Upper lobe of left lung (tissue), 4 donors: ENCODE results near the gene SPPL3.

ENCODE experiments used
- CTCF ChIP-seq, 6 experiments: fragments of 450-650 bp in 4 of 6; fragments of 200-600 bp in 2 of 6; sonication (generic) in 2 of 6; IDR thresholded peaks; one replicate each; pipeline ENCODE4 v1.5.1; 2016 to 2019; ENCODE audit warnings: antibody characterized with exemption in 6 of 6
- EP300 ChIP-seq, 4 donors: sonication (generic); formaldehyde crosslinking; IDR thresholded peaks; one replicate each; pipeline ENCODE4 v1.5.1; 2017; ENCODE audit warnings: antibody characterized with exemption in 4 of 4, control low read depth in 2 of 4
- POLR2A ChIP-seq, 4 donors: fragments of 450-650 bp; IDR thresholded peaks; one replicate each; pipeline ENCODE4 v1.5.1; 2016 to 2017; ENCODE audit warnings: antibody characterized with exemption in 4 of 4, mild to moderate bottlenecking in 2 of 4

- TF ChIP-seq CTCF (IDR thresholded peaks at IDR 0.05), result no peak
- TF ChIP-seq POLR2A (IDR thresholded peaks at IDR 0.05), result no peak
- no peak for TF ChIP-seq EP300 (IDR thresholded peaks at IDR 0.05)
Measured at GRCh38 chr12:120834489-120835303, 69.5 kb downstream of the SPPL3 start.
